Activated naive CD4-positive, alpha-beta T cell treated with anti-CD3 and anti-CD28 coated beads, Interleukin-2, amount 50 U/mL, for 24 hours (primary cell): Measurements from ENCODE around the gene ZNF784.
A peak's percentile ranks its signal among the peaks of the same experiment; 100 is the strongest.
"Not testable (repeated sequence)": the region's sequence is repeated elsewhere in the genome, so short reads cannot be mapped to it uniquely, and the experiment has no call there.

Experiments used
- H3K27ac Mint-ChIP-seq: one replicate; pipeline ENCODE4 v1.8.0; 2021; ENCODE audit warnings: mild to moderate bottlenecking, mixed read lengths
- H3K27me3 Mint-ChIP-seq: one replicate; pipeline ENCODE4 v1.8.0; 2021; ENCODE audit warnings: mixed read lengths
- H3K36me3 Mint-ChIP-seq: one replicate; pipeline ENCODE4 v1.8.0; 2021; ENCODE audit warnings: mixed read lengths
- H3K4me1 Mint-ChIP-seq: one replicate; pipeline ENCODE4 v1.8.0; 2021; ENCODE audit warnings: mixed read lengths
- H3K4me3 Mint-ChIP-seq: one replicate; pipeline ENCODE4 v1.8.0; 2021; ENCODE audit warnings: mild to moderate bottlenecking, mixed read lengths
- H3K9me3 Mint-ChIP-seq: one replicate; pipeline ENCODE4 v1.8.0; 2021; ENCODE audit warnings: mixed read lengths

Gene ZNF784

GRCh38 chr19:55579766-55580621 lies 44.4 kb downstream of the ZNF784 start:
- Mint-ChIP-seq H3K36me3 (peaks cover 12% of the 10 kb centered on the region), H3K4me1 (peaks cover 19% of the 10 kb centered on the region), H3K4me3 (peak overlapping the region; percentile 93), H3K27me3 (no peaks in the 10 kb centered on the region), H3K27ac (peak overlapping the region; percentile 92), H3K9me3 (no peaks in the 10 kb centered on the region)

GRCh38 chr19:55578761-55579747 lies 45.3 kb downstream of the ZNF784 start:
- peaks cover 12% of the 10 kb centered on the region for H3K36me3 Mint-ChIP-seq
- H3K27ac Mint-ChIP-seq: peak overlapping the region; percentile 92
- peaks cover 19% of the 10 kb centered on the region for H3K4me1 Mint-ChIP-seq
- H3K4me3 Mint-ChIP-seq: peak overlapping the region; percentile 93
- no peaks in the 10 kb centered on the region for H3K9me3 Mint-ChIP-seq
- no peaks in the 10 kb centered on the region for H3K27me3 Mint-ChIP-seq

DNA sequence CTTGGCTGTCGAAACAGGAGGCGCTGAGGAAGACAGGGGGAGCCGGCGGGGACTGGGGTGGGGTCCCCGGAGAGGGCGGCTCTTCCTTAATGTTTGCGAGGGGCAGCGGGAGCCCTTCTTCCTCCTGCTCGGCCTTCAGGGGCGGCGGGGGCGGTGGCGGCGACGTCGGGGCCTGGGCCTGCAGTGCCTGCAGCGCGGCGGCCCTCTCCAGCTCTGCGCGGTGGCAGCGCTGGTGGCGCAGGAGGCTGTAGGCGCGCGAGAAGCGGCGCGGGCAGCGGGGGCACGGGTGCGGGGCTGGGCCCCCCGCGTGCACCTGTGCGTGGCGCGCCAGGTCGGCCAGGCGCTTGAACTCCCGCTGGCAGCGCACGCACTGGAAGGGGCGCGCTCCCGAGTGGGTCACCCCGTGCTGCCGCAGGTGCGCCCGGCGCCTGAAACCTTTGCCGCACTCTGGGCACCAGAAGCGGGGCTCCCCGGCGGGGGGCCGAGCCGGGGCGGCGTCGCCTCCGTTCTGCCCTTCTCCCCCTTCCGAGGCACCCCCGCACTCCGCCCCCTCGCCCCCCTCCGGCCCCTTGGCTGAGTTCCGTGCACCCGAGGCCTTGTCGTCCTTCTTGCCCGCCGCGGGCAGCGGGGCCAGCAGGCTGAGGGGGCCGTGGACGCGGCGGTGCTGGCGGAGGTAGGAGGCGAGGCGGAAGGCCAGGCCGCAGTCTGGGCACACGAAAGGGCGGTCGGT lies 46.2 kb downstream of the ZNF784 start:
- H3K4me3 Mint-ChIP-seq: no peak overlapping the region
- no peaks in the 10 kb centered on the region for H3K9me3 Mint-ChIP-seq
- no peaks in the 10 kb centered on the region for H3K27me3 Mint-ChIP-seq
- no peak overlapping the region for H3K27ac Mint-ChIP-seq
- peaks cover 19% of the 10 kb centered on the region for H3K4me1 Mint-ChIP-seq
- peaks cover 12% of the 10 kb centered on the region for H3K36me3 Mint-ChIP-seq

GRCh38 chr19:55576746-55577145 lies 47.6 kb downstream of the ZNF784 start:
- no peak overlapping the region for H3K27ac Mint-ChIP-seq
- H3K4me1 Mint-ChIP-seq: peaks cover 14% of the 10 kb centered on the region
- no peaks in the 10 kb centered on the region for H3K9me3 Mint-ChIP-seq
- H3K27me3 Mint-ChIP-seq: no peaks in the 10 kb centered on the region
- H3K4me3 Mint-ChIP-seq: peak overlapping the region; percentile 51
- H3K36me3 Mint-ChIP-seq: peaks cover 12% of the 10 kb centered on the region

GRCh38 chr19:55573929-55574328 lies 50.4 kb downstream of the ZNF784 start:
- H3K36me3 Mint-ChIP-seq, H3K27me3 Mint-ChIP-seq, H3K4me3 Mint-ChIP-seq, H3K9me3 Mint-ChIP-seq, H3K4me1 Mint-ChIP-seq, H3K27ac Mint-ChIP-seq: not testable (repeated sequence)
